ENCODE data around the gene LAMB4. TPM values are rescaled to one million over a fixed set of nuclear protein-coding genes. Genes with fewer than 3 reads are reported as not detected.

The LAMB4 gene
- total and polyA plus RNA-seq, 8 donors = 0.22 to 0.78 (median 0.50) TPM

DNA sequence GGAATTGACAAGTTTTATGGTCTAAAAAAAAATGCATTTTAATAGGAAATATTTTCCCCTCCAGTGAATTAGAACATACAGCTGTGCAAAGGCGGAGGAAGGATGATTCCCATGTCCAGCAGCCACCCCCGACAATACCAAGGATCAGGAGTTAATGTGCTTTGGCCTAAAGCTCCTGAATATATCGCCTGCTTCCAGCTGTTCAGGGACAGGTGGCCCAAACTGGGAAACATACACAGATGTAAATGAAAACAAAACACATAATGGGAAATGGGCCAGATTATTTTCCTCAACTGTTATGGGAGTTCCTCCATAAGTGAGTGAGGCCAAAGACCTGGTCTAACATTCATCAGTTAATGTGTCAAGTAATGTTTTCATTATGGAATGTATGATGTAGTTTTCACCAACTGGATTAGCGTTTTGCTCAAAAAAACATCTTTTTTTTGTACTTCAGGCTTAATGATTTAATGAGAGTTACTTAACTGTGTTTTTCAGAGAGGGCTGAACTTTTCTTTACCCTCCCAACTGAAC is 72.1 kb downstream of the LAMB4 start:
- no peak for DNase-seq
- Histone ChIP-seq H3K4me1 (no peaks in the 10 kb centered on the region), H3K4me3 (no peak overlapping the region), H3K9me3 (no peaks in the 10 kb centered on the region), H3K27me3 (no peaks in the 10 kb centered on the region), H3K27ac (no peak overlapping the region), H3K36me3 (no peaks in the 10 kb centered on the region)
- intact Hi-C loops (cut with DNase I) = no loop called here
- no peak for FAIRE-seq
- TF ChIP-seq, protein P1, sequence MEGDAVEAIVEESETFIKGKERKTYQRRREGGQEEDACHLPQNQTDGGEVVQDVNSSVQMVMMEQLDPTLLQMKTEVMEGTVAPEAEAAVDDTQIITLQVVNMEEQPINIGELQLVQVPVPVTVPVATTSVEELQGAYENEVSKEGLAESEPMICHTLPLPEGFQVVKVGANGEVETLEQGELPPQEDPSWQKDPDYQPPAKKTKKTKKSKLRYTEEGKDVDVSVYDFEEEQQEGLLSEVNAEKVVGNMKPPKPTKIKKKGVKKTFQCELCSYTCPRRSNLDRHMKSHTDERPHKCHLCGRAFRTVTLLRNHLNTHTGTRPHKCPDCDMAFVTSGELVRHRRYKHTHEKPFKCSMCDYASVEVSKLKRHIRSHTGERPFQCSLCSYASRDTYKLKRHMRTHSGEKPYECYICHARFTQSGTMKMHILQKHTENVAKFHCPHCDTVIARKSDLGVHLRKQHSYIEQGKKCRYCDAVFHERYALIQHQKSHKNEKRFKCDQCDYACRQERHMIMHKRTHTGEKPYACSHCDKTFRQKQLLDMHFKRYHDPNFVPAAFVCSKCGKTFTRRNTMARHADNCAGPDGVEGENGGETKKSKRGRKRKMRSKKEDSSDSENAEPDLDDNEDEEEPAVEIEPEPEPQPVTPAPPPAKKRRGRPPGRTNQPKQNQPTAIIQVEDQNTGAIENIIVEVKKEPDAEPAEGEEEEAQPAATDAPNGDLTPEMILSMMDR (IDR thresholded peaks at IDR 0.05) = no peak
- 85 to 91% methylated on average over 4 of the region's 4 CpGs for WGBS, 2 donors
- ATAC-seq = no peak

DNA sequence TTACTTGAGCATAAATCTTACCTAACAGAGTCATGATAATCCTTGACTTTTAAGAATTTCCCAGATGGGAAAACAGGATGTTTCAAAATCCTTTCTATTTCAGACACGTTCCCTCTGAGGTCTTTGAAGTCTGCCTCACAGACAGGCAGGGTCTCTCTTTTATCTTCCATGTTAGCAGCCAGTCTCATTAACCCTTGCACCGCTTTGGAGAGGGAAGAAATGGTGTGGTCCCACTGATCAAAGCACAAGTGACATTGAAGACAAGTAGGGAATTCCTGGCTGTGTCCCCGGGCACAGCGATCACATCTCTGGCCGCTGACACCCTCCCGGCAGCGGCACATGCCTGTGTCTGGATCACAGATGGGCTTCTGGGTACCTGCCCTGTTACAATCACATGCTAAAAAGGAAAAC is 74.5 kb downstream of the LAMB4 start:
- TF ChIP-seq, protein P1 (IDR thresholded peaks at IDR 0.05) = no peak
- no peak overlapping the region for H3K4me3 ChIP-seq
- DNase-seq (no peak), ATAC-seq (no peak), FAIRE-seq (no peak)
- H3K27ac ChIP-seq = no peak overlapping the region
- no peaks in the 10 kb centered on the region for H3K27me3 ChIP-seq
- intact Hi-C loops (cut with DNase I) = no loop called here
- H3K36me3 ChIP-seq = no peaks in the 10 kb centered on the region
- no peaks in the 10 kb centered on the region for H3K9me3 ChIP-seq
- no peaks in the 10 kb centered on the region for H3K4me1 ChIP-seq
- 79 to 80% methylated on average over 7 of the region's 7 CpGs for WGBS, 2 donors

DNA sequence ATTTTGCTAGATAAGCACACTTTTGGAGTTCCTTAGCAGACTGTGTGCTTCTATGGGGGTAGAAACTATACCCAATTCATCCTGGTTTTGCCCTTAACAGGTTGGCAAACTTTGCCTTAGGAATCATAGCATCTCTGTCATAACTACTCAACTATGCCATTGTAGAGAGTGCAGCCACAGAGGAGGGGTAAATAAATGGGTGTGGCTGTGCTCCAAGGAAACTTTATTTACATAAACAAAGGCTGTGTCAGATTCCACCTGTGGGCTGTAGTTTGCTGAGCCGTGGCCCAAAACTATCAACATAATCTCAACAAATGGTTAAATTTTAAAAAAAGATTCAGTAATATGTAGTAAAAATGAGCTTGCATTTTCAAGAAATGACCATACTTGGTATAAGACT is 75.6 kb downstream of the LAMB4 start:
- no peak overlapping the region for H3K4me3 ChIP-seq
- WGBS, 2 donors = 44 to 57% methylated on average over 1 of the region's 1 CpG
- no peak overlapping the region for H3K27ac ChIP-seq
- TF ChIP-seq, protein P1 (IDR thresholded peaks at IDR 0.05) = no peak
- intact Hi-C loops (cut with DNase I) = no loop called here
- ATAC-seq (no peak), FAIRE-seq (no peak), DNase-seq (no peak)
- H3K27me3 ChIP-seq = no peaks in the 10 kb centered on the region
- H3K9me3 ChIP-seq = no peaks in the 10 kb centered on the region
- H3K4me1 ChIP-seq = no peaks in the 10 kb centered on the region
- no peaks in the 10 kb centered on the region for H3K36me3 ChIP-seq

DNA sequence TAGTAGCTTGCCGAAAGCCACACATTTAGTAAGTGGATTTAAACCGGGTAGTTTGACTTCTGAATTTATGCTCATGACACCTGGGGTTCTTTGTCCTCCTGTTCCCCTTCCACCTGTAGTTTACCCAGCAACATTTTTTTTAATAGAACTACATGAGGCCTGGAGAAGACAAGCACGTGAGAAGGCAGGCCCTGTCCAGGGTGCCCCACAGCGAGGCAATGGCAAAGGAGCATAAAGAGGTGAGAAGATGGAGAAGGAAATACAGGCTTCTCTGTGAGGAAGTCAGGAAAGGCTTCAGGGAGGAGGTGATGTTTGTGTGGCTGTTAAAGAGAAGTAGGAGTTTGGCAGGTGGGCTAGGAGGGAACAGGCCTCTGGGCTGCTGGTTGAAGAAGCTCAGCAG is 76.9 kb downstream of the LAMB4 start:
- TF ChIP-seq, protein P1 (IDR thresholded peaks at IDR 0.05) = no peak
- no peak for FAIRE-seq
- H3K27me3 ChIP-seq = no peaks in the 10 kb centered on the region

DNA sequence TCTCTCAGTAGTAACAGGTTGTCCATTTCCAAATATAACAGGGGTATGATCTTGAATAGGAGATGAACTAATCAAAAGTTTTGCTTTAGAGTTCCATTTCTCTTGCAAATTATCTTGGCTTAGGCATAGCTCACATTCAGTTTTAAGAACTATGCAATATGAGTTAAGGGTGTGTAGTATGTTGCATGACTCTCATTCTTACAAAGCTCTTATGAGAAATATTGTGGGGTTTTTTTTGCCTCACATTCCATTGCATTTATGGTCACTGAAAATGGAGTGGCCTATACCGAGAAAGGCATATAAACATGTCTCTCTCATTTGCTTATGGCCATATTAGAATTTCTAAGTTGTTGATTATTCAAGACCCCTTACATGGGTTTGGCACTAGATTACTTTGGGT is 78.7 kb downstream of the LAMB4 start:
- H3K36me3 ChIP-seq = no peaks in the 10 kb centered on the region
- H3K27me3 ChIP-seq = no peaks in the 10 kb centered on the region
- H3K27ac ChIP-seq = no peak overlapping the region
- 91% methylated on average over 1 of the region's 1 CpG for WGBS, 2 donors
- FAIRE-seq = no peak
- DNase-seq = no peak
- H3K9me3 ChIP-seq = no peaks in the 10 kb centered on the region
- intact Hi-C loops (cut with DNase I) = no loop called here
- TF ChIP-seq, protein P1 (IDR thresholded peaks at IDR 0.05) = no peak
- H3K4me1 ChIP-seq = no peaks in the 10 kb centered on the region
- no peak overlapping the region for H3K4me3 ChIP-seq
- ATAC-seq = no peak

More for the DNA sequence above, 76.9 kb downstream of the LAMB4 start:
- DNase-seq (no peak), ATAC-seq (no peak)
- no peaks in the 10 kb centered on the region for H3K4me1 ChIP-seq
- H3K4me3 ChIP-seq = no peak overlapping the region
- no peaks in the 10 kb centered on the region for H3K9me3 ChIP-seq
- no peak overlapping the region for H3K27ac ChIP-seq
- 96 to 97% methylated on average over 4 of the region's 4 CpGs for WGBS, 2 donors
- no peaks in the 10 kb centered on the region for H3K36me3 ChIP-seq
- intact Hi-C loops (cut with DNase I) = no loop called here

Measured in pancreas (tissue), 10 donors.